SKM-1 (cell line): ENCODE data around the gene NCOA4.
"Not testable (repeated sequence)": the region's sequence is repeated elsewhere in the genome, so short reads cannot be mapped to it uniquely, and the experiment has no call there.

Source experiments
- DNase-seq: peaks from one replicate; lab custom pipeline; 2025; ENCODE audit not compliant: unreplicated experiment; lab: John Stamatoyannopoulos, UW

The NCOA4 gene

DNA sequence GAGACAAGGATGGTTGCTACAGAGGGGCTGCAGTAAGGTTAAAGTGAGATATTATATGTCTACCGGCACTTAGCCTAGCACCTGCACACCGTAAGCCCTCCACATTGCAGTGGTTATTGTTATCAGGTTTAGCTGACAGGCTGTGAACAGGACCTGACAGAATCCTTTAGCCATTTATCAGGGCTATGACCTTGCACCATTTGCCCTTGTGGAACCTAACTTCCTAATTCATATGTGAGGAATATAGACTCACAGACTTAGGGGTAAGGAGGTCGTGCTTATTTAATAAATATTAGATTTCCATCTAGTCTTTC lies 10.1 kb downstream of the NCOA4 start:
- no peak for DNase-seq

DNA sequence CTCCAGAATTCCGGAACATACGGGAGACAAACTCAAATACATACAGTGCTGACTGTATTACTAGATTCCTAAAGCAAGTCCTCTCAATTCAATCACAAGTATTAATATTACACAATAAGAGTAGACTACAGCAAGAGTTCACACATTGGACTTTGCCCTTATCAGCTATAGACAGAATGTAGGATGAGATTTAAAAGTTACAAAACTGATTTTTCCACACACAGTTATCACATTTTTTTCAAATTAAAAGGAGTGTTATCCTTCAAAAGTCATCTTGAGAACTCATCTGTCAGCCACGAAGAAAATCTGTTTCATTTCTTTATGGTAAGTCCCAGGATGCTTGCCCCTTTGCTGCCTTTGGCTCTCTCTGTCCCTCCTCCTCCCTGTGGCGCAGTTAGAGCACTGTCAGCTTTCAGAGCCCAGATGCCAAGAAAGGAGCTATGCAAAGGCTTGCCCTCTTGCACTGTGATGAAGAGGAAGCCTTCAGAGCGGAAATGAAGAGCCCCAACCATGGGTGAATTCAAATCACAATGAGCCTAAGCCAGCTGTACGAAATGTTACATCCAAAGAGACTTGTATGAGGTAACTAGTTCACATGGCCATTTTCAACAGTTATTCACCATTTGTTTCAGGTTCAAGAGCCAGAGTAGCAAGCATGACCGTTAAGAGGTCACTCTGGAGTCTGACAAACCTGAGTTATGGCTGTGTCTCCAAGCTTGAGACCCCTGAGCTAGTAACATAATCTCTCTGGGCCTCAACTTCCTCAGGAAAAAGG lies 10.7 kb downstream of the NCOA4 start:
- DNase-seq = no peak

DNA sequence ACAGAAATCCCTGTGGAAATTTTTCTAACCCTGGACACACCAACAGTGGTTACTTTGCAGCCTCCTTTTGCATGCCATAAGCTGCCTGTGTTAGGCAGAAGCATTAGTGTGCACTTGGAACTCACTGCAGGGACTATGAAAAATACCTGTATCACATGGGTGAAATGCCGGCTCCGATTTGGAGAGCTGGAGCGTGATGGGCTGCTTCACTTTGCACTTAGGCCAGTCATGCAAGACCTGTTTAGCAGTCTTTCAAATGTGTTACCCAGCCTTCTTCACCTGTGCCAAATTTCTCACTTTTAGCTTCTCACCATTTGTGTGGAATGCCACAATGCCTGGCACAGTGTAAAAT lies 11.3 kb downstream of the NCOA4 start:
- DNase-seq = no peak

DNA sequence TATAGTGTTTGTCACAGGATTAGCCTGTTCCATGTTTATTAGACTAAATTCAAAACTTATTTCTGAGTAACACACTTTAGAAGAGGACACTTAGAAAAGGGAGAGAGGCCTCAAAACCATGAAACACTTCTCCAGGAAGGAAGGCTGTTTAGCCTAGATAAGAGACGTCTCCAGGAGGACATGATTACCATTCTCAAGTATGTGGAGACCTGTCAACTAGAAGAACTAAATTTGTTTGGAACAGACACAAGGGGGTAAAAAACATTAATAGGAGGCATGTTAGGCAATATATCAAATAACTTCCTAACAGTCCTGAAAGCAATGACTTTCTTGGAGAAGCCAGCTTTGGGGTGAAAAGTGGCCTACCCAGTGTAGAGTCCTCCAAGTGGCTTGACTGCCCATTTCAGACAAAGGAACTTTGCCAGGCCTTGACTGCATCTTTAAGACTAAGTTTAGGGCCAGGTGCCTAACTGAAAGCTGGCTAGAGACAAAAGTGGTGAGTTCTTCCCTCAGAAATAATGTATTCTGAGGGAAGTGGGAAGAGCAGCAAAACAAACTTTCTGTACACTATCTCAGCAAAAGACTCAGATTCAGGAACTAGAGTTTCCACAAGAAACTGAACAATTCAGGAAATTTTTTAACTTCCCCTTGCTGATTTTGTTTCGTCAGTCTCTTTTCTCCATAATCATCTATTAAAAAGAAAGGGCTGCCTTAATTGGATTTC lies 11.8 kb downstream of the NCOA4 start:
- DNase-seq = no peak

DNA sequence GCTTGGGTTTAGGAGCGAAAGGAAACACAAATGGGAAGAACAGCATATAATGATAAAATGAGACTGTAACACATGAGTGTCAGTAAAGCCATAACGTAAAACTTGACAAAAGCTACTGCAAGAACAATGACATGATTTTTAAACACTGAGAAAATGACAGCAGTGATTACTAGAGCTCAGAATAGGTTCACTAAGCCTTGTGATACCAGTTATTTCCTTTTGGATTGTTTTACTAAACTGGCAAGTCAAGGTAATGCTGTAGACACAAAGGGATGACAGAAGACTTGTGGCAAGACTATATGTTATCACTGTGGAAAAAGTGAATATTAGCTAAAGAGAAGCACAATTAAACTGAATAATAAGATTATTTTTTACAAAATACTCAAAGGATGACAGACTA lies 12.7 kb downstream of the NCOA4 start:
- no peak for DNase-seq

DNA sequence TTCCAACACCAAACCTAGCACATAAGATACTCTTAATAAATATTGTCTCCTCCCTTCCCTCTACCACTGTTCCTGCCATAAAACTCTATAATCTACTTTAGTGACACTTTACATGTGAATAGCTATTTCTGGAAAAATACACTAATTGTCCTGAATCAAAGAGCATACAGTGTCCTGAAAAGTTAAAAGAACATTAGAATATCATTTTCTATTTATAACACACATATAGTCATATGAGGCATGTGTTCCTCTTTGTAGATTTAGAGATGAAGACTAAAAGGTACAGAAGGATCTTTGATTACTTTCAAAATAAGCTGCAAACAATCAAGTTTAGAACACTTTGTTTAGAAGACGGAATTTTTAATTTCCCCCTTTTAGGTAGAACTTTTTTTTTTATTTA lies 13.6 kb downstream of the NCOA4 start:
- no peak for DNase-seq

DNA sequence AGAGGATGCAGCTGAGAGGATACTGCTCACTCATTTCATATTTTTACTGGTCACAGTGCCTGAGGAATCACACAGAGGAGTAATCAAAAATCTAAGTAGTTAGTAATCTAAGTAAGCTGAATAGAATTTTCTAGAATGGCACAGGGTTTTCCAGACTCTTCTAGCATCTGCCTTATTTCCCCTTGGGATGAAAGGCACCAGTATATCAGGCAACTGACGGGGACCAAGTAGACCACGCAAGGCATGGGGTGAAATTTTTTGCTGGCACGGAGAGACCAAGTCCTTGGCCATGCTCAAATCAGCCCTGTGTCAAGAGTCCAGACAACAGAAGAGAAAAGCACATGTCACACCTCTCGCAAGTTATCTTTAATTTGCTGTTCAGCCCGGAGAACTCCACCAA lies 14.2 kb downstream of the NCOA4 start:
- DNase-seq = no peak

DNA sequence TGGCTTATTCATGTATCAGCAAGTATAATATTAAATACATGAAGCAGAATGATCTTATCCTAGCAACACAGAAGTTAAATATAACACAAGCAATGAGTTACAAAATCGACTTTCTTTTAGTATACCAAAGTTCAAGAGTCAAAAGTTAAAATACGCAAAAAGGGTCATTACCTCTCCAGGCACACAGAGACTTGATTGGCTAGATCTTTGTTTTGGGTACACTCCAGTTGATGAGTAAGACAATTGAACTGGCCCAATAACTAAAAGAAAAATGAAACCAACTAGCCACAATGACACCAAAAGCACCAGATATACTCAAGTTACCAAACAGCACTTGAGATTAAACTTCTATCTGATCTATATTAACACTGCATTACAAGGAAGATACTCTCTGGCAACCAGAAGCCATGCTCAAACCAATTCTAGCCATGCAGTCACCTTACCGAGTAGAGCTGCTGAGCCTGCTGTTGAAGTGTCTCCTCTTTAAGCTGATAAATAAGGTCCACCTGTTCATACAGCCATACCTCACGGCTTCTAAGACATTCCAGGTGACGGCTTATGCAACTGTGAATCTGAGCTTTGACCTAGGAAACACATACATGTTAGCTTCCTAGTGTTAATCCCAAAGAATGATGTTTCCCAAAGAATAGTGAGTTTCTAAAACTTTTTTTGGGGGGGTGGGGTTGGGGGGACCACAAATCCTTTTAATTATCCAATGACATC lies 15.6 kb downstream of the NCOA4 start:
- DNase-seq = no peak

DNA sequence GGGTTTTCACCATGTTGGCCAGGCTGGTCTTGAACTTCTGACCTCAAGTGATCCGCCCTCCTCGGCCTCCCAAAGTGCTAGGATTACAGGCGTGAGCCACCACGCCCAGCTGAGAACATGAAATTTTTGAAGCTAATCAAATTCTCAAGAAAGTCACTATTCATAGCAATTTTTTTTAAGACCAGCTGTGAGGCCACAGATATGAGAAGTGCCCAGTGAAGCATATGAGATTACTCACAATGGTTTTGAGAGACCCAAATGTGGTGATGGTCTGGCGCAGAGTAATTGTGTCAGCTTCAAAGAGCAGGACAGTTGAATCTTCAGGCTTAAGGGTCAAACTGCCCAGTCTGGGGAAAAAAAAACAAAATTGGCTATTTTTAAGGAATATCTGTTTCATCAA lies 16.2 kb downstream of the NCOA4 start:
- no peak for DNase-seq

DNA sequence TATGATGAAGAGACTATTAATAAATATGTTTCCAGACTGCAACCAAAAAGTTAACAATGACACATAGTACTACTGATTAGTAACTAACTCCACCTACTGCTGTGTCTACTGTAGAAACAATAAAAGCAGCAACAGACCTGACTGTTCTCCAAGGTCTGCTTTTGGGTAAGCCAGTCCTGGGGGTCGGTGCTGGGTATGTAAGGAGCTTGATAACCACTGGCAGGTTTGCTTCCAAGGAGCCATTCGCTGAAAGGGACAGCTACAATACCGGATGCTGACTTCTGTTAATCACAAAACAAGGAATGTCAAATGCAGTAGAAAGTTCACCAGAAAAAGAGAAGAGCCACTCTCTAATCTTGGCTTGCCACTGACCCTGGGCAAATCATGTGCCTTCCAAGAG lies 17.7 kb downstream of the NCOA4 start:
- DNase-seq = no peak

DNA sequence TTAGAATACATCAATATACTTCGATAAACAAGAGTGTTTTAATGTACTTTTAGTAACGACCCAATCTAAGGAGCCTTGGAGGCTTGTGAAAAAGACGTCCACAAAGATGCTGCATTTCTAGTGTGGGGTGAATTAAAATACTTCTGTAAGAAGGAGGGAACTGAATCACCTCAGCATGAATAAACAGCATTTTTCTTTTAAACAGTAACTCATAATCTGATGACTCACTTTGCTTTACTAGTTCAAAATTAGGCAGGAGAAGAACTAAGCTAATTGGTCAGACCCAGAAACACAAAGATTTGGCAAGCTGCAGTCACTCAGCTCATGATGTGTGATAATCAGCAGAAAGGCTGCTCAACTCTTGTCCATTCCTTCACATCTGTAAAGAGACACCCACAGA lies 24.2 kb downstream of the NCOA4 start:
- DNase-seq = no peak

DNA sequence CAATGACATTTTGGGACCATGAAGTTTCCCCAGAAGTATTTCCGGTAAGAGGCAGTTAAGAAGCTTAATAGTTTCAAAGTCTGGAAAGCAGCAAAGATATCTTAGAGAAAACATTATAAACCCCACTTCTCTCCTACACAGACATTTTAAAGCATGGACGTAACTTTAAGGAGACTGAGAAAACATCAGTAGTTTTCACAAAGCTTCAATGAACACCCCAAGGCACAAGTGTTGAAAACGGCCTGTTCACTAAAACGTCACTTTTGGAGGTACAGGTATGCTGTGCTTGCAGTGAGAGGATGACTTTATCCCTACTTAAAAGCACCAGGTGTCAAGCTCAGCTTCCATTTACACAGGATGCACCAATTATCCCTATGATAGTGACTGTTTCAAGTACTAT lies 25.0 kb downstream of the NCOA4 start:
- DNase-seq = no peak

DNA sequence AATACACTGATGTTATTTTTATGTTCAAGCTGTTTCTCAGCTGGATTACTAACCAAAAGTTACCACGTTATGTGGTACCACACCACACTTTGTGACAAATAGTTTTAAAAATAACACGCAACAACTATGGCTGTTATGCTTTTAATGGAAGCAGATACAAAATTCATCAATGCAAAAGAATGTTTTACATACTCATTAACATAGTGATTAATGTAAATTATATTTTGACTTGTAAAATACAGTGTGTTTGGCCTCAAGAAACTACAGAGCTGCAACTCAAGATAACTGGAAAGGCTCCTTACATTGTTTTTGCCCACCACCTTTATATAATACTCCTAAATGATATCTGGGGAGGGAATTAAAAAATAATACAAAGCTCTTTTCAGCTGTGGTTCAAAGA lies 25.5 kb downstream of the NCOA4 start:
- no peak for DNase-seq

DNA sequence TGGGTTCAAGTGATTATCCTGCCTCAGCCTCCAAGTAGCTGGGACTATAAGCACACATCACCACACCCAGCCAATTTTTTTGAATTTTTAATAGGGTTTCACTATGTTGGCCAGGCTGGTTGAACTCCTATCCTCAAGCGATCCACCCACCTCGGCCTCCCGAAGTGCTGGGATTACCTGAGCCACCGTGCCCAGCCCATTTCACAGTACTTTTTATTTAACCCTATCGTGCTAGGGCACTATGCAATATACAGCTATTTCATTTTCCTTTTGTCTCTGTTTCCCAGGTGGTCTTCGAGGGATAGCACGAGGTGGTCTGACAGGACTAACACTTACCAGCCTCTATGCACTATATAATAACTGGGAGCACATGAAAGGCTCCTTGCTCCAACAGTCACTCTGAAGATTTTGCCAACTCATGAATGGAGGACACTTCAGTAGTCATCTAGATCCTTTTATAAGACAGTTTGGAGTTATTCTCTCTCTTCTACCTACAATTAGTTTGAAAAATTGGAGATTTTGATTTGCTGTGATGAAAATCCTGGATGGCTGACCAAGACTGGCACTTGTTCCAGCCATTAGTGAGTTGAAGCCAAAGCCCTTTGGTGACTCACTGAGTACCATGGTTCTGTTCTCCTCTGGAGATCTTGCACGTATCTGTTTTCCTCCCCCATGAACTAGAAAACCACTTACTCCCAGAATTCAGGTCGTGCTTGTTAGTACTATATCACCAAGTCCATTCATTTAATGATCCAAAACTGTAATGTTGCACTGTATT lies 27.3 kb downstream of the NCOA4 start:
- DNase-seq = no peak

DNA sequence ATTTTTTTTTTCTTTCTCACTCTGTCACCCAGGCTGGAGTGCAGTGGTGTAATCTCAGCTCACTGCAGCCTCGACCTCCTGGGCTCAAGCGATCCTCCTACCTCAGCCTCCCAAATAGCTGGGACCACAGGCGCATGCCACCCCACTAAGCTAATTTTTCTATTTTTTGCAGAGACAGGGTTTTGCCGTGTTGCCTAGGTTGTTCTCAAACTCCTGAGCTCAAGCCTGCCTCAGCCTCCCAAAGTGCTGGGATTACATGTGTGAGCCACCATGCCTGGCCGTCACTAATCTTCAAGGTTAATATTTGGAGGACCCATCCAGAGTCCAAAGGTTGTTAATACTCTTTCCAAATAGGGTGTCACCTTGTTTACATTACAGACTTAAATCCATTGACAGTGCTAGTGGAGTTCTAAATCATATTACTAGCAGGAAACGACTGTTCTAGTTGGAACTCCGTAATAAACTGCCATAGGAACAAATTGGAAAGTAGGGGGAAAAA lies 28.2 kb downstream of the NCOA4 start:
- not testable (repeated sequence) for DNase-seq

DNA sequence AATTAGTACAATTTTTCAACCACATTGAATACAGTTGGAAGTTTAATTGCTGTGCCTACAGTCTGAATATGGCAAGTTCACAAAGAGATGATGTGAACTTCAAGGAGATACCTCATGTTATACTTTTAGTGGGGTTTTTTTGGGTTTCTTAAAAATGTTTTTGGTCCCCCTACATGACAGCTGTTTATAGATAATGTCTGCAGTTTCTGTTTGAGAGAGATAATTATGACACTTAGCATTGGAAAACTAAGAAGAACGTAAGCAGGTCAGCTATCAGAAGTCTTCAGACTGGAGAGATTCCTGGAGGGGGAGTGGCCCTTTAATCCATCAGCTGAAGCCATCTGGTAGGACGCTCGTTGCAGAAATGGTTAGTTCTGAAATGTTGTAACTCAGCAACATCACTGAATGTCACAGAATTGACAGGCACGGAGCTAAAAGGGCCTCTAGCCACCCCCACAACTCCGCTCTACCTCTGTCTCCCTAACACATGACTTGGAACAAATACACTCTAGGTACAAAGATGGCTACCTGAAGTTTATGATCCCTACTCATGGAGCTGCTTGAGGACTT lies 29.2 kb downstream of the NCOA4 start:
- no peak for DNase-seq

DNA sequence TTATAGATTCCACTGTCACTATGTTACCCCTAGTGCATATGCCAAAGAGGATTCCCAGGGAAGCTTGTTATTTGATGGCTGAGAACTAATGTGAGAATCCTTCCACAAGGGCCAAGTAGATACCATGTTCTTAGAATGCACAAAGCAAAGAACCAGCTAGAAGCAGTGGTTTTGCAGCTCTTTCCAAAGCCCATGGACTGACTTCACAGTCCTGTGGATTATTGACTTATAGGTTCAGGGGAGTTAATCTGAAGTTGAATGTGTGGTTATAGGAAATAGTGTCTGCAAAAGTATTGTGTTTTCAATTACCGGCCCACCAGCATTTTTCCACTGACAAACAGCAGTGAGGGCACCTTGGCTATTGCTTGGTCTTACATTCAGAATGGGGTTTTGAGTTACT lies 29.9 kb downstream of the NCOA4 start:
- DNase-seq = no peak

DNA sequence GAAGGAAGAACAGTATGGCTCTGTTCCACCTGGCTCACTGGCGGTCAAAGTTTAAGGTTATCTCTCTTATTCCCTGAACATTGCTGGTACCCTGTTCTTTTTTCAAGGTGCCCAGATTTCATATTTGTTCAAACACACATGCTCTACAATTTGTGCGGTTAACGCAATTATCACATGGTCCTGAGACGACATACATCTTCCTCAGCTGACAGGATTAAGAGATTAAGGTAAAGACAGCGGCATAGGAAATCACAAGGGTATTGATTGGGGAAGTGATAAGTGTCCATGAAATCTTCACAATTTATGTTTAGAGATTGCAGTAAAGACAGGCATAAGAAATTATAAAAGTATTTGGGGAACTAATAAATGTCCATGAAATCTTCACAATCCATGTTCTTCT lies 30.5 kb downstream of the NCOA4 start:
- DNase-seq = not testable (repeated sequence)

DNA sequence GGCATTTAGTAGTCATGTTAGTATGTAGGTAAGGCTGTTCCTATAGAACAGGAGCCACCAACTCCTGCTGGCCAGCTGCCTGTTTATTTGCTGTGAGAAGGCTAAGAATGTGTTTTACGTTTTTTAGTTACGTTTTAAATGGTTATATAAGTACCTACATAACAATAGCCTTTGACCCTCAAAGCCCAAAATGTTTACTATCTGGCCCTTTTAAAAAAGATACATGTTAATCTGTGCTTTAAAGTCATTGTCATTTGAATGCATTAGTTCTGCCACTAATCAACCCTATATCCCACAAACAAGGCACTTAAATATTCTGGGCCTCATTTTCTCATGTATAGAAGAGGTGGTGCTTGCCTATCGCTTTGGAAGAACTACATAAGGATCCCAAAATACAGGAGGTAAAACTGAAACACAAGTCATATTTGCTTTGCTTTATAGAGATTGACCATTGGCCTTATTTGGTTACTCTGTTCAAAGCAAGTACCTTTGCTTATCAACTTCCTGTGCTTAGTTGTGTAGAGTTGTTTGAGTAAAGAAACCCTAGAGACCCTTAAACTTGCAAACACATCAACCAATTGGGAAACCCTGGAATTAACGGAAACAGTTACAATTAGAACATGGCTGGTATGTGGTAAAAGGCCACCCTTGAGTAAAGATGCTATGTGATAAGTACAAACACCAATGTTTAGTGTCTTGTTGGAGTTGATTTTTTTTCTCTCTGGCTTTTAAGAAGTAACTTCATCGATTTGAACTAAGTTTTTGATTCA lies 32.2 kb downstream of the NCOA4 start:
- no peak for DNase-seq

DNA sequence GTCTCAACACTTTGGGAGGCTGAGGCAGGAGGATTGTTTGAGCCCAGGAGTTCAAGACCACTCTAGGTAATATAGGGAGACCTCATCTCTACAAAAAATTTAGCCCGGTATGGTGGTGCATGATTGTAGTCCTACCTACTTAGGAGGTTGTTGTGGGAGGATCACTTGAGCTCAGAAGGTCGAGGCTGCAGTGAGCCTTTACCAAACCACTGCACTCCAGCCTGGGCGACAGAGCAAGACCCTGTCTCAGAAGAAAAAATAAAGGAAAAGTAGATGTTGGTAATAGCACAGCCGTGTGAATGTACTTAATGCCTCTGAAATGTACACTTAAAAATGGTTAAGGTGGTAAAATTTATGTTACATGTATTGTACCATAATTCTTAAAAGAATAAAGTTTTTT lies 32.9 kb downstream of the NCOA4 start:
- no peak for DNase-seq
